Subcutaneous adipose tissue (tissue), 4 donors: ENCODE data around the gene INVS. TPM values are rescaled to one million over a fixed set of nuclear protein-coding genes. Genes with fewer than 3 reads are reported as not detected.

Experiments used
- total RNA-seq, 4 donors: library from RNA; depleted of rRNA; stranded (reverse); fragments of >200 nt; gene quantifications; one replicate each; pipeline ENCODE4 v1.1.0, GENCODE V29; 2016
- TF ChIP-seq, protein P1 (sequence below): fragments of 450-650 bp; IDR thresholded peaks from one replicate; pipeline ENCODE4 v1.5.1; 2016; ENCODE audit warnings: low read depth, mild to moderate bottlenecking, control low read depth, antibody characterized with exemption, moderate library complexity

INVS gene
- total RNA-seq, 4 donors from 2014 or later = 33.0 to 36.4 (median 35.9) TPM

GRCh38 chr9:100063185-100063584 lies 35.9 kb upstream of the INVS start:
- TF ChIP-seq, protein P1, sequence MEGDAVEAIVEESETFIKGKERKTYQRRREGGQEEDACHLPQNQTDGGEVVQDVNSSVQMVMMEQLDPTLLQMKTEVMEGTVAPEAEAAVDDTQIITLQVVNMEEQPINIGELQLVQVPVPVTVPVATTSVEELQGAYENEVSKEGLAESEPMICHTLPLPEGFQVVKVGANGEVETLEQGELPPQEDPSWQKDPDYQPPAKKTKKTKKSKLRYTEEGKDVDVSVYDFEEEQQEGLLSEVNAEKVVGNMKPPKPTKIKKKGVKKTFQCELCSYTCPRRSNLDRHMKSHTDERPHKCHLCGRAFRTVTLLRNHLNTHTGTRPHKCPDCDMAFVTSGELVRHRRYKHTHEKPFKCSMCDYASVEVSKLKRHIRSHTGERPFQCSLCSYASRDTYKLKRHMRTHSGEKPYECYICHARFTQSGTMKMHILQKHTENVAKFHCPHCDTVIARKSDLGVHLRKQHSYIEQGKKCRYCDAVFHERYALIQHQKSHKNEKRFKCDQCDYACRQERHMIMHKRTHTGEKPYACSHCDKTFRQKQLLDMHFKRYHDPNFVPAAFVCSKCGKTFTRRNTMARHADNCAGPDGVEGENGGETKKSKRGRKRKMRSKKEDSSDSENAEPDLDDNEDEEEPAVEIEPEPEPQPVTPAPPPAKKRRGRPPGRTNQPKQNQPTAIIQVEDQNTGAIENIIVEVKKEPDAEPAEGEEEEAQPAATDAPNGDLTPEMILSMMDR = no peak

- TF ChIP-seq, protein P1 = no peak
Measured at GRCh38 chr9:100064872-100065581, 34.0 kb upstream of the INVS start.

DNA sequence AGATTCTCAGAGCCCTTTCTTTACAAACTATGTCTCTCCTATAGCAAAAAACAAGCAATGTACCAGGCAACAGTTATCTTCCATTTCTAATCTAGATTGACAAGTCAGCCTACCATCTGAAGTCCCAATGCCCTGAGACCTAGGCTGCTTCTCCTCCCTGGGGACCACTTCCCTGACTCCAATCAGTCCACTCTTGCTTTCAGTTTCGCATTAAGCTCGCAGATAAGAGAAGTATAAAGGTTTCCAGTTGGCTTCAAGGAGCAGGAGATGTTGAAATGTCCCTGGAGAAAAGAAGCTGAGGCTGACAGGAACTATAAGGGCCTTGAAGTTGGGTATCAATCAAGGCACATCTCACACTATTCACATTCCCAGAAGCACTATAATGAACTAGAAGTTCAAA lies 32.5 kb upstream of the INVS start:
- TF ChIP-seq, protein P1 = no peak

DNA sequence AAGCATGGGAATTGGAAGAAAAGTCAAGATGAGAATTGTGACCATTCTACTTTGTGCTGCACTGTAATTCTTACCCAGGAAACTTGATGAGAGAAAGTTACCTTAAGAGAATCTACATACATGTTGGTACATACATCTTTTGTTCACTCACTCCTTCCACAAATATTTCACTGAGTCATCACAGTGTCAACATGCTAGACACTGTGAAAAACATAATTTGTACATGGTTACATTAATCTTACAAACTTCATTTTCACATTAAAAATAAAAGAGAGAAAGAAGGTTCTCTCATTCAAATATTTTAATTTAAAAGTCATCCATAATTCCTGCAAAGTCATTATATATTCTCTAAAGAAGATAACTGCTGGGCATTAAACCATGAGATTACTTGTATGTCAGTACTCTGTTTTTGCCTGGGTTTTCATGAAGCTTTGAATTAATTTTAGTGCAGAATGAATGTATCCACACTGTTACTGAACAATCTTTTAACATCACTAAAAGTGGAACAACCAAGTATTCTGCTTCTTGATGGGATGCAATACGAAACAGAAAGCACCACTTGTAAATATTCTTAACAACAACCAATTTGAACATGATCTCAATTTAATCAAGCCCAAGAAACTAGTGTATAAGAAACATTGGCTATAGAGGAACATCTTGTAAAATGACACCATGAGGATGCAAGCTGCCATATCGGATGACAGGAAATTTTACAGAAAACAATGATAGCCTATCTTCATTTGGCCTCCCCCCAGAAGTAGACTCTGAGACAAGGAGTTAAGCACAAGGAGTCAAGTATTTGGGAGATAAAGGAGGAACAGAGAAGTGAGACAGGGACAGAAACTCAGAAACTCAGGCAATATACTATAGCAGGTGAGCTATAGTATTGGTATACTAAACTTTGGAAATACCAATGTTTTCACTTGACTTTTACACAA lies 28.7 kb upstream of the INVS start:
- TF ChIP-seq, protein P1 = no peak

DNA sequence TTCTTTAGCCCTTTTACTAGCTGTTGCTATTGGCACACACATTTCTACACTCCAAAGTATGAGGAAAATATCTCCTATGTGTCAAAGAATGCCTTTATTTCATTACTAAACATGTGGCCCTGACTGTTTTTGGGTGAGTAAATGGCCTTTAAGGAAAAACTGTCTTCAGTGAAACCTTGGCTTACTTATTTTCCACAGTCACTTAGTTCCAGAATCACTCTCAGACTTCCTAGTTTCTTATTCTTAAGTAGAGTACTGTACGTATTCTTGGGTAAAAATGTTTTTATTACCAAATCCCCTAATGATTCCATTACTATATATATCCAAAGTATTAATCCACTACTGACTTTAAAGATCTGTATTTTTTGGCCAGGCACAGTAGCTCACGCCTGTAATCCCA lies 27.8 kb upstream of the INVS start:
- TF ChIP-seq, protein P1 = no peak

- TF ChIP-seq, protein P1 = no peak
Measured at GRCh38 chr9:100072805-100073204, 26.2 kb upstream of the INVS start.

- TF ChIP-seq, protein P1 = no peak
Measured at GRCh38 chr9:100074093-100074492, 24.9 kb upstream of the INVS start.
